Transverse colon (tissue), 3 donors: ENCODE measurements around the gene SLC2A1.

ENCODE experiments used
- CTCF ChIP-seq, 5 experiments: fragments of 200-600 bp in 3 of 5; fragments of 450-650 bp in 2 of 5; sonication (generic) in 3 of 5; IDR thresholded peaks; 1 replicate in 2 of 5; 2 replicates in 3 of 5; pipeline ENCODE4 v1.5.1; 2016 to 2017; ENCODE audit warnings: antibody characterized with exemption in 5 of 5, inconsistent platforms in 3 of 5, mild to moderate bottlenecking in 2 of 5, moderate library complexity in 1 of 5
- EP300 ChIP-seq: sonication (generic); formaldehyde crosslinking; IDR thresholded peaks from one replicate; pipeline ENCODE4 v1.6.1; 2017; ENCODE audit warnings: antibody characterized with exemption, low read depth

- TF ChIP-seq CTCF (IDR thresholded peaks at IDR 0.05) (no peak), EP300 (no peak)
Observed at GRCh38 chr1:42993502-42994136, 35.0 kb upstream of the SLC2A1 start.
